GM12874 (cell line): ENCODE results near the gene EXOC6B.

Source experiments
- CTCF ChIP-seq: IDR thresholded peaks from 2 replicates; pipeline ENCODE4 v1.5.1; 2011; ENCODE audit warnings: low read depth, mild to moderate bottlenecking, control low read depth, low read length, moderate library complexity; ENCODE audit not compliant: insufficient read depth

The EXOC6B gene

GRCh38 chr2:72543497-72544216 is 282.2 kb downstream of the EXOC6B start:
- TF ChIP-seq CTCF = no peak

- TF ChIP-seq CTCF = no peak
These were observed 286.7 kb downstream of the EXOC6B start for GRCh38 chr2:72539071-72539552.

- no peak for TF ChIP-seq CTCF
These were observed 287.3 kb downstream of the EXOC6B start for GRCh38 chr2:72538486-72538885.

- no peak for TF ChIP-seq CTCF
These were observed 292.1 kb downstream of the EXOC6B start for GRCh38 chr2:72533765-72534164.

- TF ChIP-seq CTCF = no peak
These were observed 298.4 kb downstream of the EXOC6B start for GRCh38 chr2:72527424-72527823.

- TF ChIP-seq CTCF = no peak
These were observed 299.2 kb downstream of the EXOC6B start for GRCh38 chr2:72526623-72527022.

GRCh38 chr2:72524071-72524470 is 301.8 kb downstream of the EXOC6B start:
- TF ChIP-seq CTCF = no peak
